NCI-H1694 (cell line): ENCODE results near the gene BLNK.
"Not testable (repeated sequence)": the region's sequence is repeated elsewhere in the genome, so short reads cannot be mapped to it uniquely, and the experiment has no call there.

Source experiments
- DNase-seq: peaks from one replicate; lab custom pipeline; 2025; lab: John Stamatoyannopoulos, UW

Gene BLNK

DNA sequence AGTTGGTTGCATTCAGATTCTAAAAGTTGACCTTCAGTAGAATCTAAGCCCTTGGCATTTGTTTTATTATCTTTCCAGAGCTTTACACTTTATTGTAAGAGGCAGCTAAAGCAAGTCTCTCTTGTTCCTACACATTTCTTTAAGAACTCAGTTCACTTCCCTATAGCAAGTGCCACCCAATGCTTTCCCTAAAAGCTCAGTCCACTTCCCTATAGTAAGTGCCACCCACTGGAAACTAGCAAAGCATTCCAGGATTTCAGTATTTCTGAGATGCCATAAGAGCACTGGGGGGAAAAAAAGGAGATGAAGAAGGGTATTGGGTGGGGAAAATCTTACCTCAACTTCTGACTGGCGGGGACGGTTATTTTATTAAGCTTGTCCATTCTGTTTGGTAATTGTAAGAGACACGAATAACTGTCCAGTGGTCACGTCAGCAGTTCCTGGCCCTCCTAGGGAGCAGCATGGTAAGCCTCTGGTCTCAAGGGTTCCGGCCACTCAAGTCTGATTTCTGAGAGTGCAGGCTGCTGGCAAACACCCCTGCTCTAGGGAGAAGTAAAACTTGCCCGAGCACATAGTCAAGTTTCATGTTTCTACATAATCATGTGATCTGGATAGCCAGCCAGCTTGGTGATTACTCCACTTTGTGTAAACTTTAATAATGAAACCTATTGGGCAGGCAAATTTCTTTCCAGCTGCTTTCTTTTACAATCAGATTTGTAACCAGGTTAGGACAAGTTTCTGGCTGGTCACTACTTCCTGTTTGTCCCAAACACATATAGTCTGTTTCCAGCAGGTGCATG lies at the start of gene BLNK:
BLNK (minus strand) TSS at position 554 of the 800 bp plus-strand sequence; CDS start at position 383, 171 bp downstream.
- no peak for DNase-seq

GRCh38 chr10:96319754-96320474 lies 48.5 kb upstream of the BLNK start:
- no peak for DNase-seq

DNA sequence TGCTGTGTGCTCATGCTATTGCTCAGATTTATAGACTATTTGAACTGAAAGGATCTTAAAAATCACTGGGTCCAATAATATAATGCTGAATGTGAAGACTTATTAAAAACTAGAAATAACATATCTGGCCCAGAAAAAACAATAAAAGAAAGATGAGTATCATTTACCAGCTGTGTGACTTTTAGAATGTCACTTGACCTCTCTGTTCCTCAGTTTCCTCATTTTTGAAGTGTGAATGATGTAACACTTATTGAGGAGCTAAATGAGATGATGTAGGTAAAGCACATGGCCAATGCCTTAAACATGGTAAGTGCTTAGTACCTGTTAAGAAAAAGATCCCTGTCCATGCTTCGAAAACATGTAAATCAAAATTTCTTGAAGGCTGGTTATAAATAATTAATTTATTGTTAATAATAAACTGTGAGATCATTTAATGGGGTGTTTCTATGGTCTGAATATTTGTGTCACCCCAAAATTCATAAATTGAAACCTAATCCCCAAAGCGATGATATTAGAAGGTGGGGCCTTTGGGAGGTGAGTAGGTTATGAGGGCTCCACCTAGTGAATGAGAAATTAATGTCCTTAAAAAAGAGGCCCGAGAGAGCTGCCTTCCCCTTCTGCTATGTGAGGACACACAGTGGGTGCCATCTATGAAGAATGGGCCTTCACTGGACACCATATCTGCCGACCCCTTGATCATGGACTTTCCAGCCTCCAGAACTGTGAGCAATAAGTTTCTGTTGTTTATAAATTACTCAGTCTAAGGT lies 45.9 kb upstream of the BLNK start:
- no peak for DNase-seq

DNA sequence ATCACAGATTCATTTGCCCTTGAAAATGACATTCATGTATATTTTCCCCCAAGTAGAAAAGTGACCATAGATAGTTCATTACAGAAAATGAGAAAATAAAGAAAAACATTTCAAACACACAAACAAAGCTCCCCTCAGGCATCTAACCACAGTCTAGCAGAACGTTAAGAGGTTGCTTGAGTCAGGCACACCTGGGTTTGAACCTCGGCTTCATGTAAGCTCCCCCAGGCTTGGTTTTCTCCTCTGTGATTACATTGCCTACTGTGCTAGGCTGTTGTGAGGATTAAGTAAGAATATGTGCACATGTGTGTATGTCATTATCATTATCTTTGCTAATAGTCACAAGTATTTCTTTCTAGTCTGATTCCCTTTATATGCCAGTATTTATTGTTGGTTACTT lies 42.0 kb upstream of the BLNK start:
- no peak for DNase-seq

GRCh38 chr10:96311180-96311715 lies 39.9 kb upstream of the BLNK start:
- DNase-seq, result no peak

GRCh38 chr10:96310321-96310669 lies 38.9 kb upstream of the BLNK start:
- no peak for DNase-seq

GRCh38 chr10:96309628-96310320 lies 38.4 kb upstream of the BLNK start:
- DNase-seq, result no peak

DNA sequence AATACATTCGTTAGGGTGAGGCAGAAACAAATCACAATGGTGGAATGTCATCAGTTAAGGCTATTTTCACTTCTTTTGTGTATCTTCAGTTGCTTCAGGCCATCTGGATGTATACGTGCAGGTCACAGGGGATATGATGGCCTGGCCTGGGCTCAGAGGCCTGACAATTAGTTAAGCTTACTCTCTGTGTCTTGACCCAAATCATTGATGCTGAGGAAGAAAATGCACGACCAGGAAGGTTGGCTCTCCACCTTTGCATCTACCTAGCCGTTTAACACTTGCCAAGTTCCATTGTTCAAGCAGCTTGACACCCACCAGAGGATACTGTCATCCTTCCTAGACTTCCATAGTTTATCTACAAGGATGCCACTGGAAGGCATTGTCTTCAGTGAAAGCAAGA lies 37.5 kb upstream of the BLNK start:
- DNase-seq, result not testable (repeated sequence)

- peak; percentile 94 for DNase-seq
These were observed 35.1 kb upstream of the BLNK start for GRCh38 chr10:96306516-96306915.

- DNase-seq, result no peak
These were observed 33.6 kb upstream of the BLNK start for GRCh38 chr10:96305019-96305418.

DNA sequence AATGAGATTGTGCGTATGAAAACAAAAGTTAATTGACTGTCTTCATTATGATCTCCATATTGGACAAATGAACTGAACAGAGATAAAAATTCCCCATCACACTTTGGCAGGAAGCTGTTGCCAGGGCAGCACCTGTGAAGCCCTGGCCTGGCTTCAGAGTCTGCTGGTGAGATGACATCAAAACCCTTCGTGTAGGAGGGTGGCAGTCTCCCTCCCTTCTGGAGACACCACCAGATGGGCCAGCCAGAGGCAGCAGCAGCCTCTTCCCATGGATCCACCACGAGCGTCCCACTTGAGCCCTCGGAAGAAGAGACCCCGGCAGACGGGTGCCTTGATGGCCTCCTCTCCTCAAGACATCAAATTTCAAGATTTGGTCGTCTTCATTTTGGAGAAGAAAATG lies 32.9 kb upstream of the BLNK start, which contains the start of gene DNTT:
DNTT (plus strand) TSS at position 205 of the 400 bp plus-strand sequence; CDS start at position 269, 64 bp downstream.
- no peak for DNase-seq

- no peak for DNase-seq
These were observed 30.2 kb upstream of the BLNK start for GRCh38 chr10:96301616-96302015.

DNA sequence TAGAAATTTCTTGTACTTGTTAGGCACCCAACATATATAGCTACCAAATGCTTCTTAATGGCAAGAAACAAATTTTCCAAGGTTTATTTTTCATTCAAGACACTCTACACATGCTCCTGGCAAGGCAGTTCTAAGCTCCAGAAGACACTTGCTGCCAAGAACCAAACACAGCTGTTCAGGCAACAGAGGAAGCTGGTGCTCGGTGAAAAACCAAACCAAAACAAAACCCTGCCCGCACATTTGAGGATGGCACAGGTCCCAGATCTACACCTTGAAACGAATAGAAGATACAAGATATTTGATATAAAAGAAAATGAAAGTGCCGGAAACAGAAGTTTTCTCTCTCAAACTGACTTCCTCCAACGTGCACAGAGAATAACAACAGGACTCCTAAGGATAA lies 28.0 kb upstream of the BLNK start:
- no peak for DNase-seq

- DNase-seq, result no peak
These were observed 27.0 kb upstream of the BLNK start for GRCh38 chr10:96298362-96298761.

- no peak for DNase-seq
These were observed 26.1 kb upstream of the BLNK start for GRCh38 chr10:96297486-96297885.

DNA sequence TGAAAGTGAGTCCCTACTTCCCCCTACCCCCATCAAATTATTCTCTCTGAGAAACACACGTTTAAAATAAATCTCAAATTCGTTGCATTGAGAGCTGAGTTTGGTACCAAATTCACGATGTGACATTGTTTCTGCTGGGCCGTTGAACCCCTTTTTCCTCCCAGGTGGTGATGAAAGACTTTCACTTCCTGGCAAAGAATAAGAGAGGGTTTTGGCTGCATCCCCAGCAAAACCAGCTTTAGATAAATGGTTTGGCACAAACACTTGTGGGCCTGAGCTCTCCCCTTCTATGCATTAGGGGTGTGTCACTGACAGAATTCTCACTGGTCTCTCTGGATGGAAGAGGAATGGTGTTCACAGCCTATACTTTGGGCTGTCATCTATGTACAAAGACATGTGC lies 24.1 kb upstream of the BLNK start:
- no peak for DNase-seq

GRCh38 chr10:96292971-96293920 lies 21.9 kb upstream of the BLNK start:
- peak; percentile 31 for DNase-seq

DNA sequence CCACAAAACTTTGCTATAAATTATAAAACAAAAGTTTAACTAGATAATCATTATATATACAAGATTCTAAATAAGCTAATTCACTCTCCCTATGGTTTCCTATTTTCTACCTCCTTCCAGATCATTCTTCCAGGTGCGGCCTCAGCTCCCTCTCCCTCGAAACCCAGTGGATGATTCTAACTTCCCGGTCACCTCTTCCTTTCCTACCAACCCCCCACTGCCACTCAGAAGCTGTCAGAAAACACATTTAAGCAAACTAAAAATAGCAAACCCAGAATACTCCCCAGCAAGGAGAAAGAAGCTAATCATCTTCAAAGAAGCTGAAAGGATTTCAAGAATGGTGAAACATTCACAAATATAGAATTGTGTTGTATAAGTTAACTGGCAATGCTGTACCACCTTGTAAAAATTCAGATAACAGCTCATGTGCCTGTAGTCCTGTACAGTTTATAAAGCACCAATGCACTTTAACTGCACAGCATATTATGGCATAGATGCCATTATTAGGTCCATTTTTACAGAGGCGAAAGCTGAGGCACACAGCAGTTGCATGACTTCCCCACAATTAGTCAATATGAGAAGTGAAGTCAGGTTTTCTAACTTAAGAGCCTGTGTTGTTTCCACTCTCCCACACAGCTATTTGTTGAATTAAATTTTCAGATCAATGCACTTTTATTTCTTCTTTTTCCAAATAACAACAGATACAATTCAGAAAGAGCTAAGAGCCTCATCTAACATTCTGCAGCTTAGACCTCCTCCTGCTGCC lies 19.2 kb upstream of the BLNK start:
- no peak for DNase-seq

GRCh38 chr10:96289218-96289910 lies 18.0 kb upstream of the BLNK start:
- no peak for DNase-seq
